ENCODE measurements around the gene CLBA1. TPM values are rescaled to one million over a fixed set of nuclear protein-coding genes. Genes with fewer than 3 reads are reported as not detected.

The CLBA1 gene
- total and polyA plus RNA-seq, 2 experiments from 2014 or later: 1.6 to 1.8 TPM

DNA sequence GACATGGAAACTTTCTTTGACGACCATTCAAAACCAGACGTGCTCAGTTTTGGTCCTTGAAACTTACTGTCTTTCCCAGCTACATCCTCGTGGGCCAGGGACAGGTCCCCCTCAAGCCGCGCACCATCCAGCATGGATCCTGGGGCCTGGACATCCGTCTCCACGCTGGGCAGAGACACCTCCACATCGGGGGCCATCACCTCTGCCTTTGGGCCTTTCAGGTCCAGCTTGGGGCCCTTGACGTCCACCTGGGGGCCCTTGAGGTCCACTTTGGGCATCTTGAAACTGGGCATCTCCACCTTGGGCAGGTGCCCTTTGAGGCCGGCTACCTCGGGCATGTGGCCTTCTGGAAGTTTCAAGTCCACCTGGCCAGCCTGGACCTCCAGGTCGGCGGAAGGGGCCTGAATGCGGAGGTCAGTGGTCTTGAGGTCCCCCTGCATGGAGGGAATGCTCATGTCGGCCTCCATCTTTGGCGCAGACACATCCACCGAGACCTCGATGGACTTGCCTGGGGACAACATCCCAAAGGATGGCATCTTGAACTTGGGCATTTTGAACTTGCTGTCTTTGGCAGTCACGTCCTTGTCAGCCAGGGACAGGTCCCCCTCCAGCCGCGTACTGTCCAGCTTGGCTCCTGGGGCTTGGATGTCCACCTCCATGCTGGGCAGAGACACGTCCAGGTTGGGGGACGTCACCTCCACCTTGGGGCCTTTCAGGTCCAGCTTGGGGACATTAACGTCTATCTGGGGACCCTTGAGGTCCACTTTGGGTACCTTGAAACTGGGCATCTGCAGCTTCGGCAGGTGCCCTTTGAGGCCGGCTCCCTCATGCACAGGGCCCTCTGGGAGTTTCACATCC is 43.9 kb upstream of the CLBA1 start (continued):
- TF ChIP-seq, protein P1, sequence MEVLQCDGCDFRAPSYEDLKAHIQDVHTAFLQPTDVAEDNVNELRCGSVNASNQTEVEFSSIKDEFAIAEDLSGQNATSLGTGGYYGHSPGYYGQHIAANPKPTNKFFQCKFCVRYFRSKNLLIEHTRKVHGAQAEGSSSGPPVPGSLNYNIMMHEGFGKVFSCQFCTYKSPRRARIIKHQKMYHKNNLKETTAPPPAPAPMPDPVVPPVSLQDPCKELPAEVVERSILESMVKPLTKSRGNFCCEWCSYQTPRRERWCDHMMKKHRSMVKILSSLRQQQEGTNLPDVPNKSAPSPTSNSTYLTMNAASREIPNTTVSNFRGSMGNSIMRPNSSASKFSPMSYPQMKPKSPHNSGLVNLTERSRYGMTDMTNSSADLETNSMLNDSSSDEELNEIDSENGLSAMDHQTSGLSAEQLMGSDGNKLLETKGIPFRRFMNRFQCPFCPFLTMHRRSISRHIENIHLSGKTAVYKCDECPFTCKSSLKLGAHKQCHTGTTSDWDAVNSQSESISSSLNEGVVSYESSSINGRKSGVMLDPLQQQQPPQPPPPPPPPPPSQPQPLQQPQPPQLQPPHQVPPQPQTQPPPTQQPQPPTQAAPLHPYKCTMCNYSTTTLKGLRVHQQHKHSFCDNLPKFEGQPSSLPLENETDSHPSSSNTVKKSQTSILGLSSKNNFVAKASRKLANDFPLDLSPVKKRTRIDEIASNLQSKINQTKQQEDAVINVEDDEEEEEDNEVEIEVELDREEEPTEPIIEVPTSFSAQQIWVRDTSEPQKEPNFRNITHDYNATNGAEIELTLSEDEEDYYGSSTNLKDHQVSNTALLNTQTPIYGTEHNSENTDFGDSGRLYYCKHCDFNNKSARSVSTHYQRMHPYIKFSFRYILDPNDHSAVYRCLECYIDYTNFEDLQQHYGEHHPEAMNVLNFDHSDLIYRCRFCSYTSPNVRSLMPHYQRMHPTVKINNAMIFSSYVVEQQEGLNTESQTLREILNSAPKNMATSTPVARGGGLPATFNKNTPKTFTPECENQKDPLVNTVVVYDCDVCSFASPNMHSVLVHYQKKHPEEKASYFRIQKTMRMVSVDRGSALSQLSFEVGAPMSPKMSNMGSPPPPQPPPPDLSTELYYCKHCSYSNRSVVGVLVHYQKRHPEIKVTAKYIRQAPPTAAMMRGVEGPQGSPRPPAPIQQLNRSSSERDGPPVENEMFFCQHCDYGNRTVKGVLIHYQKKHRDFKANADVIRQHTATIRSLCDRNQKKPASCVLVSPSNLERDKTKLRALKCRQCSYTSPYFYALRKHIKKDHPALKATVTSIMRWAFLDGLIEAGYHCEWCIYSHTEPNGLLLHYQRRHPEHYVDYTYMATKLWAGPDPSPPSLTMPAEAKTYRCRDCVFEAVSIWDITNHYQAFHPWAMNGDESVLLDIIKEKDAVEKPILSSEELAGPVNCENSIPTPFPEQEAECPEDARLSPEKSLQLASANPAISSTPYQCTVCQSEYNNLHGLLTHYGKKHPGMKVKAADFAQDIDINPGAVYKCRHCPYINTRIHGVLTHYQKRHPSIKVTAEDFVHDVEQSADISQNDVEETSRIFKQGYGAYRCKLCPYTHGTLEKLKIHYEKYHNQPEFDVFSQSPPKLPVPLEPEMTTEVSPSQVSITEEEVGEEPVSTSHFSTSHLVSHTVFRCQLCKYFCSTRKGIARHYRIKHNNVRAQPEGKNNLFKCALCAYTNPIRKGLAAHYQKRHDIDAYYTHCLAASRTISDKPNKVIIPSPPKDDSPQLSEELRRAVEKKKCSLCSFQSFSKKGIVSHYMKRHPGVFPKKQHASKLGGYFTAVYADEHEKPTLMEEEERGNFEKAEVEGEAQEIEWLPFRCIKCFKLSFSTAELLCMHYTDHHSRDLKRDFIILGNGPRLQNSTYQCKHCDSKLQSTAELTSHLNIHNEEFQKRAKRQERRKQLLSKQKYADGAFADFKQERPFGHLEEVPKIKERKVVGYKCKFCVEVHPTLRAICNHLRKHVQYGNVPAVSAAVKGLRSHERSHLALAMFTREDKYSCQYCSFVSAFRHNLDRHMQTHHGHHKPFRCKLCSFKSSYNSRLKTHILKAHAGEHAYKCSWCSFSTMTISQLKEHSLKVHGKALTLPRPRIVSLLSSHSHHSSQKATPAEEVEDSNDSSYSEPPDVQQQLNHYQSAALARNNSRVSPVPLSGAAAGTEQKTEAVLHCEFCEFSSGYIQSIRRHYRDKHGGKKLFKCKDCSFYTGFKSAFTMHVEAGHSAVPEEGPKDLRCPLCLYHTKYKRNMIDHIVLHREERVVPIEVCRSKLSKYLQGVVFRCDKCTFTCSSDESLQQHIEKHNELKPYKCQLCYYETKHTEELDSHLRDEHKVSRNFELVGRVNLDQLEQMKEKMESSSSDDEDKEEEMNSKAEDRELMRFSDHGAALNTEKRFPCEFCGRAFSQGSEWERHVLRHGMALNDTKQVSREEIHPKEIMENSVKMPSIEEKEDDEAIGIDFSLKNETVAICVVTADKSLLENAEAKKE (CRISPR knock-in tag; IDR thresholded peaks at IDR 0.05): no peak
- TF ChIP-seq ZNF114 (CRISPR knock-in tag; IDR thresholded peaks at IDR 0.05): no peak

DNA sequence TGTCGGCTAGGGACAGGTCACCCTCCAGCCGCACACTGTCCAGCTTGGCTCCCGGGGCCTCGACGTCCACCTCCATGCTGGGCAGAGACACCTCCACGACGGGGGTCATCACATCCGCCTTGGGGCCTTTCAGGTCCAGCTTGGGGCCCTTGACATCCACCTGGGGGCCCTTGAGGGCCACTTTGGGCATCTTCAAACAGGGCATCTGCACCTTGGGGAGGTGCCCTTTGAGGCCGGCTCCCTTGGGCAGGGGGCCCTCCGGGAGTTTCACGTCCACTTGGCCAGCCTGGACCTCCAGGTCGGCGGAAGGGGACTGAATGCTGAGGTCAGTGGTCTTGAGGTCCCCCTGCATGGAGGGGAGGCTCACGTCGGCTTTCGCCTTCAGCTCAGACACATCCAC is 43.0 kb upstream of the CLBA1 start:
- no peaks in the 10 kb centered on the region for H3K9me2 ChIP-seq (ENCODE audit: insufficient read depth)
- peaks cover 14% of the 10 kb centered on the region; the same call in 1 of the 2 replicates for H3K27me3 ChIP-seq (ENCODE audit: insufficient read depth)
- Mint-ChIP-seq H3K27ac (no peak overlapping the region), H3K4me1 (no peaks in the 10 kb centered on the region), H3K27me3 (ENCODE audit: insufficient read depth, low read depth, poor library complexity) (peaks cover 25% of the 10 kb centered on the region), H3K4me3 (no peak overlapping the region), H3K9me3 (peaks cover 19% of the 10 kb centered on the region; the same call in 2 of the 3 replicates), H3K36me3 (ENCODE audit: low read depth) (no peaks in the 10 kb centered on the region)
- H3F3A ChIP-seq (replicated peaks; ENCODE audit: low read depth): no peaks in the 10 kb centered on the region
- H4K20me1 ChIP-seq (replicated peaks; ENCODE audit: insufficient read depth): no peaks in the 10 kb centered on the region
- H3K36me3 ChIP-seq (ENCODE audit: insufficient read depth): no peaks in the 10 kb centered on the region
- H3K4me2 ChIP-seq: no peak overlapping the region
- DNase-seq (ENCODE audit: low spot score) (no peak), ATAC-seq (no peak)
- H3K79me2 ChIP-seq (replicated peaks; ENCODE audit: insufficient read depth): no peaks in the 10 kb centered on the region
- no peak overlapping the region for H2AFZ ChIP-seq
- H3K4me1 ChIP-seq (ENCODE audit: insufficient read depth): no peaks in the 10 kb centered on the region
- no peak overlapping the region for H3K4me3 ChIP-seq
- no peak overlapping the region for H3K27ac ChIP-seq (ENCODE audit: low read depth)
- no peak for TF ChIP-seq ZNF114 (CRISPR knock-in tag; IDR thresholded peaks at IDR 0.05)
- TF ChIP-seq, protein P2, sequence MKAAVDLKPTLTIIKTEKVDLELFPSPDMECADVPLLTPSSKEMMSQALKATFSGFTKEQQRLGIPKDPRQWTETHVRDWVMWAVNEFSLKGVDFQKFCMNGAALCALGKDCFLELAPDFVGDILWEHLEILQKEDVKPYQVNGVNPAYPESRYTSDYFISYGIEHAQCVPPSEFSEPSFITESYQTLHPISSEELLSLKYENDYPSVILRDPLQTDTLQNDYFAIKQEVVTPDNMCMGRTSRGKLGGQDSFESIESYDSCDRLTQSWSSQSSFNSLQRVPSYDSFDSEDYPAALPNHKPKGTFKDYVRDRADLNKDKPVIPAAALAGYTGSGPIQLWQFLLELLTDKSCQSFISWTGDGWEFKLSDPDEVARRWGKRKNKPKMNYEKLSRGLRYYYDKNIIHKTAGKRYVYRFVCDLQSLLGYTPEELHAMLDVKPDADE (IDR thresholded peaks at IDR 0.05): no peak
- TF ChIP-seq, protein P3, sequence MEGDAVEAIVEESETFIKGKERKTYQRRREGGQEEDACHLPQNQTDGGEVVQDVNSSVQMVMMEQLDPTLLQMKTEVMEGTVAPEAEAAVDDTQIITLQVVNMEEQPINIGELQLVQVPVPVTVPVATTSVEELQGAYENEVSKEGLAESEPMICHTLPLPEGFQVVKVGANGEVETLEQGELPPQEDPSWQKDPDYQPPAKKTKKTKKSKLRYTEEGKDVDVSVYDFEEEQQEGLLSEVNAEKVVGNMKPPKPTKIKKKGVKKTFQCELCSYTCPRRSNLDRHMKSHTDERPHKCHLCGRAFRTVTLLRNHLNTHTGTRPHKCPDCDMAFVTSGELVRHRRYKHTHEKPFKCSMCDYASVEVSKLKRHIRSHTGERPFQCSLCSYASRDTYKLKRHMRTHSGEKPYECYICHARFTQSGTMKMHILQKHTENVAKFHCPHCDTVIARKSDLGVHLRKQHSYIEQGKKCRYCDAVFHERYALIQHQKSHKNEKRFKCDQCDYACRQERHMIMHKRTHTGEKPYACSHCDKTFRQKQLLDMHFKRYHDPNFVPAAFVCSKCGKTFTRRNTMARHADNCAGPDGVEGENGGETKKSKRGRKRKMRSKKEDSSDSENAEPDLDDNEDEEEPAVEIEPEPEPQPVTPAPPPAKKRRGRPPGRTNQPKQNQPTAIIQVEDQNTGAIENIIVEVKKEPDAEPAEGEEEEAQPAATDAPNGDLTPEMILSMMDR (conservative IDR thresholded peaks at IDR 0.05; ENCODE audit: low read depth in 2 of 2): no peak
- TF ChIP-seq ZNF331 (CRISPR knock-in tag; IDR thresholded peaks at IDR 0.05; ENCODE audit: low read depth): no peak
- no peak for TF ChIP-seq EZH2 (IDR thresholded peaks at IDR 0.05; ENCODE audit: low read depth, unreplicated experiment)
- no peak for TF ChIP-seq STAT1 (IDR thresholded peaks at IDR 0.05; ENCODE audit: unreplicated experiment)
- no peak for TF ChIP-seq JUNB (IDR thresholded peaks at IDR 0.05; ENCODE audit: unreplicated experiment)
- TF ChIP-seq, protein P4, sequence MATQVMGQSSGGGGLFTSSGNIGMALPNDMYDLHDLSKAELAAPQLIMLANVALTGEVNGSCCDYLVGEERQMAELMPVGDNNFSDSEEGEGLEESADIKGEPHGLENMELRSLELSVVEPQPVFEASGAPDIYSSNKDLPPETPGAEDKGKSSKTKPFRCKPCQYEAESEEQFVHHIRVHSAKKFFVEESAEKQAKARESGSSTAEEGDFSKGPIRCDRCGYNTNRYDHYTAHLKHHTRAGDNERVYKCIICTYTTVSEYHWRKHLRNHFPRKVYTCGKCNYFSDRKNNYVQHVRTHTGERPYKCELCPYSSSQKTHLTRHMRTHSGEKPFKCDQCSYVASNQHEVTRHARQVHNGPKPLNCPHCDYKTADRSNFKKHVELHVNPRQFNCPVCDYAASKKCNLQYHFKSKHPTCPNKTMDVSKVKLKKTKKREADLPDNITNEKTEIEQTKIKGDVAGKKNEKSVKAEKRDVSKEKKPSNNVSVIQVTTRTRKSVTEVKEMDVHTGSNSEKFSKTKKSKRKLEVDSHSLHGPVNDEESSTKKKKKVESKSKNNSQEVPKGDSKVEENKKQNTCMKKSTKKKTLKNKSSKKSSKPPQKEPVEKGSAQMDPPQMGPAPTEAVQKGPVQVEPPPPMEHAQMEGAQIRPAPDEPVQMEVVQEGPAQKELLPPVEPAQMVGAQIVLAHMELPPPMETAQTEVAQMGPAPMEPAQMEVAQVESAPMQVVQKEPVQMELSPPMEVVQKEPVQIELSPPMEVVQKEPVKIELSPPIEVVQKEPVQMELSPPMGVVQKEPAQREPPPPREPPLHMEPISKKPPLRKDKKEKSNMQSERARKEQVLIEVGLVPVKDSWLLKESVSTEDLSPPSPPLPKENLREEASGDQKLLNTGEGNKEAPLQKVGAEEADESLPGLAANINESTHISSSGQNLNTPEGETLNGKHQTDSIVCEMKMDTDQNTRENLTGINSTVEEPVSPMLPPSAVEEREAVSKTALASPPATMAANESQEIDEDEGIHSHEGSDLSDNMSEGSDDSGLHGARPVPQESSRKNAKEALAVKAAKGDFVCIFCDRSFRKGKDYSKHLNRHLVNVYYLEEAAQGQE (IDR thresholded peaks at IDR 0.05; ENCODE audit: unreplicated experiment): no peak
- TF ChIP-seq CREB1 (CRISPR knock-in tag; IDR thresholded peaks at IDR 0.05; ENCODE audit: low read depth): no peak
- TF ChIP-seq POLR2AphosphoS5 (IDR thresholded peaks at IDR 0.05; ENCODE audit: low read depth): no peak
- no peak for TF ChIP-seq EZH2phosphoT487 (IDR thresholded peaks at IDR 0.05; ENCODE audit: unreplicated experiment)

All from GM23338 (cell line).